Smooth muscle cell (in vitro differentiated cells): ENCODE results near the gene KRTAP4-11. TPM values are rescaled to one million over a fixed set of nuclear protein-coding genes. Genes with fewer than 3 reads are reported as not detected.

Experiments
- DNase-seq: peaks from one replicate; lab custom pipeline; 2025; ENCODE audit not compliant: unreplicated experiment; lab: John Stamatoyannopoulos, UW
- H2AFZ ChIP-seq: fragments of 200-600 bp; sonication (generic); 2 replicates; pipeline ENCODE4 v1.6.0; 2016; ENCODE audit warnings: antibody characterized with exemption, low read depth, mild to moderate bottlenecking
- H3F3A ChIP-seq: fragments of 200-600 bp; sonication (generic); 2 replicates; pipeline ENCODE4 v1.6.0; 2017; ENCODE audit warnings: antibody characterized with exemption, low read depth
- H3K27ac ChIP-seq: fragments of 200-600 bp; sonication (generic); 2 replicates; pipeline ENCODE4 v1.5.1; 2016; ENCODE audit warnings: low read depth, mild to moderate bottlenecking
- H3K27me3 ChIP-seq: fragments of 200-600 bp; sonication (generic); 2 replicates; pipeline ENCODE4 v1.6.1; 2016; ENCODE audit warnings: low read depth, mild to moderate bottlenecking
- H3K36me3 ChIP-seq: fragments of 200-600 bp; sonication (generic); 2 replicates; pipeline ENCODE4 v1.5.1; 2016; ENCODE audit warnings: low read depth
- H3K4me1 ChIP-seq: fragments of 200-600 bp; sonication (generic); 2 replicates; pipeline ENCODE4 v1.5.1; 2016; ENCODE audit warnings: low read depth
- H3K4me2 ChIP-seq: fragments of 200-600 bp; sonication (generic); 2 replicates; pipeline ENCODE4 v1.6.0; 2016; ENCODE audit warnings: mild to moderate bottlenecking
- H3K4me3 ChIP-seq: fragments of 200-600 bp; sonication (generic); 2 replicates; pipeline ENCODE4 v1.5.1; 2016; ENCODE audit warnings: mild to moderate bottlenecking
- H3K79me2 ChIP-seq: fragments of 200-600 bp; sonication (generic); 2 replicates; pipeline ENCODE4 v1.6.0; 2016; ENCODE audit warnings: low read depth, mild to moderate bottlenecking
- H3K9ac ChIP-seq: fragments of 200-600 bp; sonication (generic); 2 replicates; pipeline ENCODE4 v1.6.0; 2016; ENCODE audit warnings: low read depth
- H3K9me3 ChIP-seq: fragments of 200-600 bp; sonication (generic); replicated peaks from 2 replicates; pipeline ENCODE4 v1.5.1; 2016; ENCODE audit warnings: low read depth
- H4K20me1 ChIP-seq: fragments of 200-600 bp; sonication (generic); 2 replicates; pipeline ENCODE4 v1.6.0; 2016; ENCODE audit warnings: low read depth
- WGBS: methylation state at CpG from one replicate; pipeline ENCODE4 v1.1.7; 2016; ENCODE audit warnings: low lambda C conversion rate; 5-methylcytosine and 5-hydroxymethylcytosine counted together
- polyA plus RNA-seq: library from polyadenylated mRNA; unstranded; fragments of >200 nt; fragmentation: Nextera tagmentation; extraction: Ambion mirVana; gene quantifications from 2 replicates; pipeline ENCODE4 v1.2.1, GENCODE V29; 2016
- total RNA-seq: library from RNA; depleted of rRNA; stranded (reverse); fragments of >200 nt; gene quantifications from 2 replicates; pipeline ENCODE4 v1.2.3, GENCODE V29; 2014
- TF ChIP-seq, protein P1 (sequence below): fragments of 200-600 bp; sonication (generic); IDR thresholded peaks from 2 replicates; pipeline ENCODE4 v1.5.1; 2017; ENCODE audit warnings: borderline replicate concordance, mild to moderate bottlenecking, antibody characterized with exemption; ENCODE audit not compliant: insufficient read depth, poor library complexity, severe bottlenecking

The KRTAP4-11 gene
- total and polyA plus RNA-seq, 2 experiments from 2014 or later, result not detected

DNA sequence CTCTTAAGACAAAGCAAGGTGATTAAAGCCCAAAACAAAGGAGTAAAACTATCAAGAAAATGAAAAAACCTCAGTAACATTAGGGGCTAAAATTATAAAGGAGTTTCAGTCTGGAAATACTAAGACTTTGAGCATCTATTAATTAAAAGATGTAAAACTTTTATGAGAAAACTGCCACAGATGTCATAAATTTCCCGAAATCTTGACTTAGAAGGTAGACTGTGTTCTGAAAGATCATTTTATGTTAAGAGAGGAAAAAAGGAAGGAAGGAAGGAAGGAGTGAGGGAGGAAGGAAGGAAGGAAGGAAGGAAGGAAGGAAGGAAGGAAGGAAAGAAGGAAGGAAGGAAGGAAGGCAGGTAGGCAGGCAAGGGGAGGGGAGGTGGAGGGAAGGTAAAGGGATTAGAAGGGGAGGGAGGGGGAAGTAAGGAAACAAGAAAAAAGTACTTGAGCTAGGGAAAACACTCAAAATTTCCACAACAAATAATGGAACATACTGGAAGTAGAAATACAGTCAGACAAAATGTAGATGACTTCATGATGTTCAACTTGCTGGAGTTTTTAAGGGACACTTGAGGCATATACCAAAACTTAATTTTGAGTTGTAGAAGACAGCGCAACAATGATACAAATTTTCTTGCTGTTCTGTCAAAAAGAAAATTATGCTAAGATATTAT lies 29.5 kb upstream of the KRTAP4-11 start:
- Histone ChIP-seq H2AFZ (no peak overlapping the region), H3K27me3 (no peaks in the 10 kb centered on the region), H3F3A (no peaks in the 10 kb centered on the region), H4K20me1 (no peaks in the 10 kb centered on the region), H3K4me2 (no peak overlapping the region), H3K79me2 (no peaks in the 10 kb centered on the region), H3K9ac (no peak overlapping the region), H3K27ac (no peak overlapping the region), H3K4me1 (no peaks in the 10 kb centered on the region), H3K9me3 (no peaks in the 10 kb centered on the region), H3K4me3 (no peak overlapping the region), H3K36me3 (no peaks in the 10 kb centered on the region)
- TF ChIP-seq, protein P1, sequence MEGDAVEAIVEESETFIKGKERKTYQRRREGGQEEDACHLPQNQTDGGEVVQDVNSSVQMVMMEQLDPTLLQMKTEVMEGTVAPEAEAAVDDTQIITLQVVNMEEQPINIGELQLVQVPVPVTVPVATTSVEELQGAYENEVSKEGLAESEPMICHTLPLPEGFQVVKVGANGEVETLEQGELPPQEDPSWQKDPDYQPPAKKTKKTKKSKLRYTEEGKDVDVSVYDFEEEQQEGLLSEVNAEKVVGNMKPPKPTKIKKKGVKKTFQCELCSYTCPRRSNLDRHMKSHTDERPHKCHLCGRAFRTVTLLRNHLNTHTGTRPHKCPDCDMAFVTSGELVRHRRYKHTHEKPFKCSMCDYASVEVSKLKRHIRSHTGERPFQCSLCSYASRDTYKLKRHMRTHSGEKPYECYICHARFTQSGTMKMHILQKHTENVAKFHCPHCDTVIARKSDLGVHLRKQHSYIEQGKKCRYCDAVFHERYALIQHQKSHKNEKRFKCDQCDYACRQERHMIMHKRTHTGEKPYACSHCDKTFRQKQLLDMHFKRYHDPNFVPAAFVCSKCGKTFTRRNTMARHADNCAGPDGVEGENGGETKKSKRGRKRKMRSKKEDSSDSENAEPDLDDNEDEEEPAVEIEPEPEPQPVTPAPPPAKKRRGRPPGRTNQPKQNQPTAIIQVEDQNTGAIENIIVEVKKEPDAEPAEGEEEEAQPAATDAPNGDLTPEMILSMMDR, result no peak
- no peak for DNase-seq
- WGBS, result 88% methylated on average over 2 of the region's 2 CpGs

DNA sequence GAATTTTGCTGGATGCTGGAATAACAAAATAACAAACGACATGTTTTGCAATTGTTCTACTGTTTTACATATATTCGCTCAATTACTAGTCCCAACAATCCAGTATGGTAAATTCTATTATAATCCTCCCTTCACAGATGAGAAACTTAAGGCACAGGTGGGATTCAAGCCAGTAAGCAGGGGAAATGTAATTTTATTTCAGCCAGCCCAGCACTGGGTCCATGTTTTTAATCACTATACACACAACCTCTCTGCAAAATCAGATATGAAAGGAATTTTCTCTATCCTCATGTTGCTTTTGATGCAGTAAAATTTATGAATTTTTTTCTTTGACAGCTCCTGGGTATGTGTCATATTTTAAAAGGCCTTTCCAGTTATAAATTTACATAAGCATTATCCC lies 27.1 kb upstream of the KRTAP4-11 start:
- Histone ChIP-seq H3K9me3 (no peaks in the 10 kb centered on the region), H3K4me3 (no peak overlapping the region), H3K36me3 (no peaks in the 10 kb centered on the region), H3F3A (no peaks in the 10 kb centered on the region), H3K4me1 (no peaks in the 10 kb centered on the region), H3K9ac (no peak overlapping the region), H2AFZ (no peak overlapping the region), H3K27ac (no peak overlapping the region), H3K4me2 (no peak overlapping the region), H3K27me3 (no peaks in the 10 kb centered on the region), H3K79me2 (no peaks in the 10 kb centered on the region), H4K20me1 (no peaks in the 10 kb centered on the region)
- WGBS, result 89% methylated on average over 2 of the region's 2 CpGs
- TF ChIP-seq, protein P1, result no peak
- DNase-seq, result no peak

DNA sequence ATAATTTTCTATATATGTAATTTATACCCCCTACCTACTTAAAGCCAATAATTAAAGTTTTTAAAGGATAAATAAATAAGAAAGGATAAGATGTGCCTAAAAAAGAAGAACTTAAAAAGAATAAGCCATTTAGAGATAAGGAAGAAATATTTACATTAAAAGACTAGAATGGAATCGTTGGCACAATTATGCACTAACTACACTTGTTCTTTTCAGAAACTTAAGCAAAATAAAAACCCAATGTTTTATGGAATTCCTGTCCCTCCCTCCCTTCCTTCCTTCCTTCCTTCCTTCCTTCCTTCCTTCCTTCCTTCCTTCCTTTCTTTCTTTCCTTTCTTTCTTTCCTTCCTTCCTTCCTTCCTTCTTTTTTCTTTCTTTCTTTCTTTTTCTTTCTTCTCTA lies 26.7 kb upstream of the KRTAP4-11 start:
- WGBS, result 100% methylated on average over 1 of the region's 1 CpG
- DNase-seq, result no peak
- H3K4me2 ChIP-seq, result no peak overlapping the region

More for the DNA sequence above, 26.7 kb upstream of the KRTAP4-11 start:
- H3K36me3 ChIP-seq, result no peaks in the 10 kb centered on the region
- H3K79me2 ChIP-seq, result no peaks in the 10 kb centered on the region
- TF ChIP-seq, protein P1, result no peak
- H2AFZ ChIP-seq, result no peak overlapping the region
- H4K20me1 ChIP-seq, result no peaks in the 10 kb centered on the region
- no peaks in the 10 kb centered on the region for H3F3A ChIP-seq
- H3K4me1 ChIP-seq, result no peaks in the 10 kb centered on the region
- no peak overlapping the region for H3K9ac ChIP-seq
- no peaks in the 10 kb centered on the region for H3K9me3 ChIP-seq
- H3K27me3 ChIP-seq, result no peaks in the 10 kb centered on the region
- no peak overlapping the region for H3K4me3 ChIP-seq
- H3K27ac ChIP-seq, result no peak overlapping the region
